OCI-LY3 (cell line): Measurements from ENCODE around the gene JADE3.

Source experiments
- EZH2phosphoT487 ChIP-seq: fragments of 200-600 bp; shearing (Covaris generic); IDR thresholded peaks from 2 replicates; pipeline ENCODE4 v1.6.1; 2018; ENCODE audit warnings: antibody characterized with exemption, mixed run types, low read depth
- TF ChIP-seq, protein P1 (sequence below): fragments of 200-600, 300-600 bp; sonication (generic); IDR thresholded peaks from 2 replicates; pipeline ENCODE4 v1.5.1; 2014; ENCODE audit warnings: antibody characterized with exemption, low read length, low read depth

DNA sequence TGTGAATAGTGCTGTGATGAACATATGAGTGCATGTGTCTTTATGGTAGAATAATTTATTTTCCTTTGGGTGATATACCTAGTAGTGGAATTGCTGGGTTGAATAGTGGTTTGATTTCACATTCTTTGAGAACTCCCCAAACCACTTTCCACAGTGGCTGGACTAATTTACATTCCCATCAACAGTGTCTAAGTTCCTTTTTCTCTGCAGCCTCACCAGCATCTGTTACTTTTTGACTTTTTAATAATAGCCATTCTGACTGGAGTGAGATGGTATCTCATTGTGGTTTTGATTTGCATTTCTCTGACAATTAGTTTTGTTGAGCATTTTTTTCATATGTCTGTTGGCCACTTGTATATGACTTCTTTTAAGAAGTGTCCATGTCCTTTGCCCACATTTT, 29.1 kb downstream of the JADE3 start:
- TF ChIP-seq, protein P1, sequence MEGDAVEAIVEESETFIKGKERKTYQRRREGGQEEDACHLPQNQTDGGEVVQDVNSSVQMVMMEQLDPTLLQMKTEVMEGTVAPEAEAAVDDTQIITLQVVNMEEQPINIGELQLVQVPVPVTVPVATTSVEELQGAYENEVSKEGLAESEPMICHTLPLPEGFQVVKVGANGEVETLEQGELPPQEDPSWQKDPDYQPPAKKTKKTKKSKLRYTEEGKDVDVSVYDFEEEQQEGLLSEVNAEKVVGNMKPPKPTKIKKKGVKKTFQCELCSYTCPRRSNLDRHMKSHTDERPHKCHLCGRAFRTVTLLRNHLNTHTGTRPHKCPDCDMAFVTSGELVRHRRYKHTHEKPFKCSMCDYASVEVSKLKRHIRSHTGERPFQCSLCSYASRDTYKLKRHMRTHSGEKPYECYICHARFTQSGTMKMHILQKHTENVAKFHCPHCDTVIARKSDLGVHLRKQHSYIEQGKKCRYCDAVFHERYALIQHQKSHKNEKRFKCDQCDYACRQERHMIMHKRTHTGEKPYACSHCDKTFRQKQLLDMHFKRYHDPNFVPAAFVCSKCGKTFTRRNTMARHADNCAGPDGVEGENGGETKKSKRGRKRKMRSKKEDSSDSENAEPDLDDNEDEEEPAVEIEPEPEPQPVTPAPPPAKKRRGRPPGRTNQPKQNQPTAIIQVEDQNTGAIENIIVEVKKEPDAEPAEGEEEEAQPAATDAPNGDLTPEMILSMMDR: no peak
- TF ChIP-seq EZH2phosphoT487: no peak
